CD4-positive, CD25-positive, alpha-beta regulatory T cell (primary cell): ENCODE measurements around the gene CCDC184. TPM values are rescaled to one million over a fixed set of nuclear protein-coding genes. Genes with fewer than 3 reads are reported as not detected.
A peak's percentile ranks its signal among the peaks of the same experiment; 100 is the strongest.

Source experiments
- ATAC-seq, 2 donors: fragments of 150-1000 bp; cut with Tn5 transposase; one replicate each; pipeline ENCODE4 v1.10.0; 2021; ENCODE audit warnings: low read depth in 2 of 2, moderate number of reproducible peaks in 2 of 2, moderate library complexity in 1 of 2
- DNase-seq, 3 donors: peaks; one replicate each; pipeline versions ENCODE4 v3.0.0 to v3.0.0-alpha.2; 2012 to 2022; ENCODE audit warnings: mixed read lengths in 1 of 3
- H3K27ac ChIP-seq: one replicate; pipeline ENCODE4 v1.7.0; 2013; ENCODE audit warnings: mild to moderate bottlenecking, low read length; ENCODE audit not compliant: insufficient read depth, poor library complexity, severe bottlenecking
- H3K27me3 ChIP-seq: one replicate; pipeline ENCODE4 v1.7.0; 2013; ENCODE audit warnings: low read length; ENCODE audit not compliant: control insufficient read depth, insufficient read depth
- H3K36me3 ChIP-seq: one replicate; pipeline ENCODE4 v1.7.0; 2013; ENCODE audit warnings: mild to moderate bottlenecking, low read length, moderate library complexity; ENCODE audit not compliant: control insufficient read depth, insufficient read depth
- H3K4me1 ChIP-seq: 2 replicates; pipeline ENCODE4 v1.7.0; 2013; ENCODE audit warnings: mild to moderate bottlenecking, low read length; ENCODE audit not compliant: insufficient read depth, control insufficient read depth, poor library complexity, severe bottlenecking
- H3K4me3 ChIP-seq: one replicate; pipeline ENCODE4 v1.7.0; 2013; ENCODE audit warnings: low read depth, mild to moderate bottlenecking, low read length, moderate library complexity
- H3K9me3 ChIP-seq, 2 experiments: 1 replicate in 1 of 2; 2 replicates in 1 of 2; pipeline ENCODE4 v1.7.0; 2013; ENCODE audit warnings: low read length in 2 of 2, mild to moderate bottlenecking in 1 of 2, moderate library complexity in 1 of 2; ENCODE audit not compliant: control insufficient read depth in 2 of 2
- H3K27ac Mint-ChIP-seq, 3 donors: one replicate each; pipeline ENCODE4 v1.8.0; 2020 to 2022; ENCODE audit warnings: mild to moderate bottlenecking in 3 of 3, mixed read lengths in 3 of 3, moderate library complexity in 2 of 3
- H3K27me3 Mint-ChIP-seq: one replicate; pipeline ENCODE4 v1.8.0; 2022; ENCODE audit warnings: mild to moderate bottlenecking, mixed read lengths
- H3K36me3 Mint-ChIP-seq: one replicate; pipeline ENCODE4 v1.8.0; 2020; ENCODE audit warnings: mixed read lengths
- H3K4me1 Mint-ChIP-seq, 4 donors: one replicate each; pipeline ENCODE4 v1.8.0; 2020 to 2022; ENCODE audit warnings: mixed read lengths in 4 of 4, mild to moderate bottlenecking in 1 of 4
- H3K4me3 Mint-ChIP-seq, 4 donors: one replicate each; pipeline ENCODE4 v1.8.0; 2020 to 2022; ENCODE audit warnings: mild to moderate bottlenecking in 4 of 4, mixed read lengths in 4 of 4, moderate library complexity in 3 of 4
- H3K9me3 Mint-ChIP-seq, 7 donors: one replicate each; pipeline ENCODE4 v1.8.0; 2020 to 2022; ENCODE audit warnings: mixed read lengths in 7 of 7, mild to moderate bottlenecking in 3 of 7, moderate library complexity in 2 of 7
- polyA plus RNA-seq, 4 donors: library from polyadenylated mRNA; unstranded; fragments of 300-500 nt; fragmentation: Illumina TruSeq; gene quantifications; one replicate each; pipeline ENCODE4 v1.2.3, GENCODE V29; 2021
- total RNA-seq: library from RNA; stranded (reverse); gene quantifications from one replicate; pipeline ENCODE4 v1.2.3, GENCODE V29; 2022

The CCDC184 gene
- total and polyA plus RNA-seq, 5 donors from 2014 or later = 0.15 to 1.6 (median 0.18) TPM

- Mint-ChIP-seq H3K27me3 (no peaks in the 10 kb centered on the region), H3K4me3 (peak overlapping the region; percentile 97 to 98 (median 98)), H3K27ac (peak overlapping the region; percentile 38 to 99 (median 98)), H3K36me3 (no peaks in the 10 kb centered on the region), H3K9me3 (no peaks in the 10 kb centered on the region), H3K4me1 (peaks cover 12 to 60% (median 32%) of the 10 kb centered on the region in 4 donors)
- DNase-seq (peak in 1 of 3 donors; percentile 7), ATAC-seq (no peak)
- Histone ChIP-seq H3K4me3 (peak overlapping the region; percentile 81), H3K27ac (peak overlapping the region; percentile 88), H3K4me1 (peaks cover 24% of the 10 kb centered on the region), H3K27me3 (no peaks in the 10 kb centered on the region), H3K36me3 (peaks cover 12% of the 10 kb centered on the region), H3K9me3 (no peaks in the 10 kb centered on the region)
Measured at GRCh38 chr12:48156652-48157017, 26.8 kb upstream of the CCDC184 start.

DNA sequence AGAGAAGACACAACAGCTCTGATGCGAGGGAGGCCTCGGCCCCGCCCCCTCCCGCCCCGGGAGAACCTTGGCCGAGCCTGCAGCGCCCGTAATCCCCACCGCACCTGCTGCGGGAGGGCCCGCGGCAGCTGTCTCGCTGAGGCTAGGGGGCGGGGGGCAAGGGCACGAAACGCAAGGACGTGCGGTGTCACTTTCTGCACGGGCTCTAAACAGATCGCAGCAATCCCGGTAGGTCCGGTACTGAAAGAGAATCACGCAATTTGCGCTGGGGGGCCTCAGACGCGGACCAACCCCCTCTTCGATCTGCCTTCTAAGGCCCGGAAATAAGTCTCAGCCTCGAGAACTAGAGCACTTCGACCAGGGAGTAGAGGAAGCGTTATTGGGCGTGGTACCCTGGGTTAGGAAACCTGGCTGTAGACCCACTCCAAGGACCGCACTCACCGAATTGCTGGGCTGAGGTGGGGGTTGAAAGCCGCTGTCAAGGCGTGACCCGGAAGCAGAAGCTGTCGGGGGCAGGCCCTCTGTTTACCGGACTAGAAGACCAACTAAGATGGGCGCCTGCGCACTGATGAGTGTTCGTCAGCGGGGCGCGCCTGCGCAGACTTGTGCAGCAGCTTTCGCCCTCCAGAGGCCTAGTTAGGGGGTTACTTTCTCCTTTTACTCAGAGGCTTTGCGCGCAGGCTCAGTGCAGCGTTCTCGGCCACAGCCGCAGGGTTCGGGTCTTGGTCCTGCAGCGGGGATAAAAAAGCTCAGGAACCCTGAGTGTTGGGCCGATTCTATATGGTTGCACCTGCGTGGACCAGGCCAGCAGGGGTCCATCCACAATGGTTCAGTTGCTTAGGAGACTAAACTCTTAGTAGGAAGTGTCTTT lies 26.2 kb upstream of the CCDC184 start, which contains the start of gene ASB8:
TSS of gene ASB8 (minus strand) at position 498 of the 871 bp plus-strand sequence. CDS start 4,019 bp downstream, outside the sequence.
- Histone ChIP-seq H3K4me3 (peak within 1 kb of the TSS; percentile 88), H3K27me3 (peaks cover 1% of the 10 kb centered on the region), H3K9me3 (no peaks in the 10 kb centered on the region), H3K27ac (peak within 1 kb of the TSS; percentile 88), H3K4me1 (peaks cover 24% of the 10 kb centered on the region), H3K36me3 (peaks cover 9% of the 10 kb centered on the region)
- H3K4me1 Mint-ChIP-seq = peaks cover 12 to 55% (median 32%) of the 10 kb centered on the region in 4 donors
- ATAC-seq = peak; percentile 88 to 95
- peak within 1 kb of the TSS; percentile 98 to 99 (median 99) for H3K27ac Mint-ChIP-seq
- peak; percentile 97 to 99 (median 99) for DNase-seq
- no peaks in the 10 kb centered on the region for H3K9me3 Mint-ChIP-seq
- peak within 1 kb of the TSS; percentile 97 to 98 (median 98) for H3K4me3 Mint-ChIP-seq
- H3K36me3 Mint-ChIP-seq = no peaks in the 10 kb centered on the region
- no peaks in the 10 kb centered on the region for H3K27me3 Mint-ChIP-seq

- peaks cover 8% of the 10 kb centered on the region for H3K36me3 ChIP-seq
- peaks cover 1% of the 10 kb centered on the region for H3K27me3 ChIP-seq
- H3K4me3 Mint-ChIP-seq = peak overlapping the region; percentile 97 to 98 (median 98)
- no peaks in the 10 kb centered on the region for H3K9me3 ChIP-seq
- peak overlapping the region; percentile 98 to 99 (median 99) for H3K27ac Mint-ChIP-seq
- H3K4me1 Mint-ChIP-seq = peaks cover 11 to 50% (median 31%) of the 10 kb centered on the region in 4 donors
- peak overlapping the region; percentile 88 for H3K4me3 ChIP-seq
- ATAC-seq (no peak), DNase-seq (no peak)
- H3K4me1 ChIP-seq = peaks cover 24% of the 10 kb centered on the region
- H3K27me3 Mint-ChIP-seq = no peaks in the 10 kb centered on the region
- H3K27ac ChIP-seq = peak overlapping the region; percentile 88
- H3K9me3 Mint-ChIP-seq = no peaks in the 10 kb centered on the region
- H3K36me3 Mint-ChIP-seq = no peaks in the 10 kb centered on the region
Measured at GRCh38 chr12:48157889-48158370, 25.5 kb upstream of the CCDC184 start.

GRCh38 chr12:48160046-48160445 lies 23.4 kb upstream of the CCDC184 start:
- H3K36me3 ChIP-seq = no peaks in the 10 kb centered on the region
- Mint-ChIP-seq H3K4me1 (peaks cover under 1 to 35% (median 17%) of the 10 kb centered on the region in 4 donors), H3K27ac (peak overlapping the region in 1 of 3 donors; percentile 43), H3K9me3 (no peaks in the 10 kb centered on the region), H3K36me3 (no peaks in the 10 kb centered on the region), H3K4me3 (peak overlapping the region in 1 of 4 donors; percentile 12), H3K27me3 (peaks cover 3% of the 10 kb centered on the region)
- peaks cover 24% of the 10 kb centered on the region for H3K4me1 ChIP-seq
- no peak for DNase-seq
- no peaks in the 10 kb centered on the region for H3K9me3 ChIP-seq
- no peak overlapping the region for H3K27ac ChIP-seq
- no peak overlapping the region for H3K4me3 ChIP-seq
- no peak for ATAC-seq
- H3K27me3 ChIP-seq = peaks cover 5% of the 10 kb centered on the region

DNA sequence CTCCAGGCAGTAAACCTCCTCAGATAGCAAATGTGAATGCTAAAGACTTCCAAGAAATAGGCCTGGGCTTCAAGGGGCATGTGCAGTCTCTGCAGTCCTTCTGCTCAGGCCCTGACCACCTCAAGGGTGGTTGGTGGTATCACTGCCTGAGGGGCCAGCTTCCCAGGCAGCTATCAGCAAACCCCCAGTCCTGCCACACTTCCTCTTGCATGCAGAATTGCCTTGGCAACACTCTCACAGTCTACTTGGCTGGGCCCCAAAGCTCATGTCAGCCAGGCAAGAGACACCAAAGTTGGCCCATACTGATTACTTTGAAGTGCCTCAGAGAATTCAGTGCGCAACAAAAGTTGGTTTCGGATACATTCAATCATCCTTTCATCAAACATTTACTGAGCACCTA lies 22.6 kb upstream of the CCDC184 start:
- Mint-ChIP-seq H3K27ac (peak overlapping the region in 1 of 3 donors; percentile 43), H3K9me3 (peaks cover 0 to under 1% (median 0%) of the 10 kb centered on the region in 7 donors), H3K4me3 (peak overlapping the region in 2 of 4 donors; percentile 1 to 12), H3K27me3 (peaks cover 9% of the 10 kb centered on the region), H3K4me1 (peaks cover 3 to 31% (median 16%) of the 10 kb centered on the region in 4 donors), H3K36me3 (no peaks in the 10 kb centered on the region)
- H3K4me3 ChIP-seq = no peak overlapping the region
- H3K9me3 ChIP-seq = no peaks in the 10 kb centered on the region
- no peak for ATAC-seq
- no peaks in the 10 kb centered on the region for H3K36me3 ChIP-seq
- no peak overlapping the region for H3K27ac ChIP-seq
- no peak for DNase-seq
- peaks cover 24% of the 10 kb centered on the region for H3K4me1 ChIP-seq
- H3K27me3 ChIP-seq = peaks cover 5% of the 10 kb centered on the region

DNA sequence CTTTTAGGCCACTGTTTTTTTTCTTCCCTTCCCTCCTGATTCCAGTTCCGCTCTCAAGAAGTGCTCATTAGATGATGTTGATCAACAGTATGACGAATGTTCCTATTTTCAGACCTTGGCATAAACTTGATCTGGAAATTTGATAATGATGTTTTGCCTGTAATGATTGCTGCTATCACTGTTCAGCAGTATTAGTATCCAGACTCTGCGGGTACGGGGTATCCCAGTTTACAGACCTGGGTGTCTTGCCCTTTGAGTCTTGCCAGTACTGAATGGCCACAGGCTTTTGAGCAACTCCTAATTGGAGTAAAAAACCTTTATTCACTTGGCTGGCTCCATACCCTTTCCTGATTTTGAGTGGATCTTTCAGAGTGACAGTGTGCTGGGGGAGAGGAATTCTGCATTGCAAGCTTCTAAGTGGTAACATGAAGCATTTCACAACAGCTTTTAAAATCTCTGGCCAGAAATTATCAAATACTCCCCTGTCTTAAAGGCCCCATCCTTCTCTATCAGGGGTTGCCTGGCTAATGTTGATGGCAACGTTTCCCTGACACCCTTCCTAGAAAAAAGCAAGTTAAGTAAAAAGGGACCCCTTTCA lies 20.2 kb upstream of the CCDC184 start:
- H3K36me3 ChIP-seq = no peaks in the 10 kb centered on the region
- peaks cover under 1% of the 10 kb centered on the region for H3K4me1 ChIP-seq
- H3K4me3 ChIP-seq = no peak overlapping the region
- H3K4me3 Mint-ChIP-seq = no peak overlapping the region
- H3K27me3 ChIP-seq = peaks cover 8% of the 10 kb centered on the region
- no peak for ATAC-seq
- no peak for DNase-seq
- peaks cover under 1 to 10% (median 5%) of the 10 kb centered on the region in 4 donors for H3K4me1 Mint-ChIP-seq
- no peak overlapping the region for H3K27ac ChIP-seq
- H3K27ac Mint-ChIP-seq = no peak overlapping the region
- H3K27me3 Mint-ChIP-seq = peaks cover 12% of the 10 kb centered on the region
- no peaks in the 10 kb centered on the region for H3K36me3 Mint-ChIP-seq
- peaks cover 0 to 4% (median 0%) of the 10 kb centered on the region in 7 donors for H3K9me3 Mint-ChIP-seq
- no peaks in the 10 kb centered on the region for H3K9me3 ChIP-seq

GRCh38 chr12:48164451-48164850 lies 19.0 kb upstream of the CCDC184 start:
- no peak for ATAC-seq
- DNase-seq = no peak
- H3K4me1 ChIP-seq = no peaks in the 10 kb centered on the region
- H3K27ac ChIP-seq = no peak overlapping the region
- Mint-ChIP-seq H3K27ac (no peak overlapping the region), H3K9me3 (peaks cover 0 to 4% (median 0%) of the 10 kb centered on the region in 7 donors), H3K36me3 (no peaks in the 10 kb centered on the region), H3K27me3 (peaks cover 12% of the 10 kb centered on the region), H3K4me3 (no peak overlapping the region), H3K4me1 (peaks cover 0 to 3% (median under 1%) of the 10 kb centered on the region in 4 donors)
- H3K4me3 ChIP-seq = no peak overlapping the region
- H3K9me3 ChIP-seq = no peaks in the 10 kb centered on the region
- no peaks in the 10 kb centered on the region for H3K36me3 ChIP-seq
- H3K27me3 ChIP-seq = peaks cover 8% of the 10 kb centered on the region
